Measurements from ENCODE around the gene GPBP1L1.
A peak's percentile ranks its signal among the peaks of the same experiment; 100 is the strongest.
"Not testable (repeated sequence)": the region's sequence is repeated elsewhere in the genome, so short reads cannot be mapped to it uniquely, and the experiment has no call there.

GPBP1L1 gene, protein sequence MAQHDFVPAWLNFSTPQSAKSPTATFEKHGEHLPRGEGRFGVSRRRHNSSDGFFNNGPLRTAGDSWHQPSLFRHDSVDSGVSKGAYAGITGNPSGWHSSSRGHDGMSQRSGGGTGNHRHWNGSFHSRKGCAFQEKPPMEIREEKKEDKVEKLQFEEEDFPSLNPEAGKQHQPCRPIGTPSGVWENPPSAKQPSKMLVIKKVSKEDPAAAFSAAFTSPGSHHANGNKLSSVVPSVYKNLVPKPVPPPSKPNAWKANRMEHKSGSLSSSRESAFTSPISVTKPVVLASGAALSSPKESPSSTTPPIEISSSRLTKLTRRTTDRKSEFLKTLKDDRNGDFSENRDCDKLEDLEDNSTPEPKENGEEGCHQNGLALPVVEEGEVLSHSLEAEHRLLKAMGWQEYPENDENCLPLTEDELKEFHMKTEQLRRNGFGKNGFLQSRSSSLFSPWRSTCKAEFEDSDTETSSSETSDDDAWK

GRCh38 chr1:45686288-45687013 is at the start of gene GPBP1L1:
TSS of gene GPBP1L1 (minus strand) at chr1:45686533. CDS start at chr1:45659087, 27,446 bp downstream.
- no peak for FAIRE-seq

DNA sequence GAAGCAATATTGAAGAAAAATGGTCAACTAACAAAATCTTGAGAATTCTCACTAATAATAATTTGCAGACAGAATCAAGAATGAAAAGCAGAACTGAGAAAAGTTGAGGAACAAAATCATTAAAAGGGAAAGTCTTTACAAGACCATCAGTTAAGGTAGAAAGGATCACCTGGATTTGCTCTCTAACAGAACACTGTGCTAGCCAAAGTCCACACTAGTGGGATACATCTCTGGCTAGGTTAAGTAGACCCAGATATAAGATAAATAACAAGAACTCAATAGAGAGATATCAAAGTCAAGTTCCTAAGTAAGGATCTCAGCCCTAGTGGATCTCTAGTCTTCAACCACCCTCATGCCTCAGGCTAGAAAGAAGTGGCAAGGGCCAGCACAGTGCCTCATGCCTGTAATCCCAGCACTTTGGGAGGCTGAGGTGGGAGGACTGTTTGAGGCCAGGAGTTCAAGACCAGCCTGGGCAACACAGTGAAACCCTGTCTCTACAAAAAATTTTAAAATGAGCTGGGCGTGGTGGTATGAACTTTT is 44.5 kb upstream of the GPBP1L1 start:
- FAIRE-seq, result no peak

DNA sequence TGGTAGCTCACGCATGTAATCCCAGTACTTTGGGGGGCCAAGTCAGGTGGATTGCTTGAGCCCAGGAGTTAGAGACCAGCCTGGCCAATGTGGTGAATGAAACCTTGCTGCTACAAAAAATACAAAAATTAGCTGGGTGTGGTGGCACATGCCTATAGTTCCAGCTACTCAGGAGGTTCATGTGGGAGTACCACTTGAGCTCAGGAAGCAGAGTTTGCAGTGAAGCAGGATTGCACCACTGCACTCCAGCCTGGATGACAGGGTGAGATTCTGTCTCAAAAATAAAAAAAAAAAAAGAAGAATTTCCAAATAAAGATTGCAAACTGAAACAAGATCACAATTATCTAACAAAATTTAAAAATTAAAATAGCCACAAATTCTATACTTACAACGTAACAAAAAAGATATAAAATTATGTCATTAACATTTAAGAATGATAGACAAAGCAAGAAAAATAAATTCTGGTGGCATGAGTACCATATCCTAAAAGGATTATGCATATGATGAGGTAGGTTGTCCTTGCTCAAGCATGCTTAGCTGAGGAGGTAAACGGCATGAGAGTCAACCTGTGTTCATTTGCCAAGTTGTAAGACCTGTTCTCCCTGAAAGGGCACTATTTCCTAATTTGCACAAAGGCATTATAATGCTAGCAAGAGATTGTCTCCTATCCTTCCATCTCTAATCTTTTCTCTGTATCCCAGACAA is 43.9 kb upstream of the GPBP1L1 start:
- no peak for FAIRE-seq

- FAIRE-seq, result not testable (repeated sequence)
Observed at GRCh38 chr1:45726007-45726406, 39.7 kb upstream of the GPBP1L1 start.

GRCh38 chr1:45723248-45723930 is 37.1 kb upstream of the GPBP1L1 start:
- FAIRE-seq, result no peak

- FAIRE-seq, result no peak
Observed at GRCh38 chr1:45722809-45723208, 36.5 kb upstream of the GPBP1L1 start.

- no peak for FAIRE-seq
Observed at GRCh38 chr1:45721207-45721606, 34.9 kb upstream of the GPBP1L1 start.

DNA sequence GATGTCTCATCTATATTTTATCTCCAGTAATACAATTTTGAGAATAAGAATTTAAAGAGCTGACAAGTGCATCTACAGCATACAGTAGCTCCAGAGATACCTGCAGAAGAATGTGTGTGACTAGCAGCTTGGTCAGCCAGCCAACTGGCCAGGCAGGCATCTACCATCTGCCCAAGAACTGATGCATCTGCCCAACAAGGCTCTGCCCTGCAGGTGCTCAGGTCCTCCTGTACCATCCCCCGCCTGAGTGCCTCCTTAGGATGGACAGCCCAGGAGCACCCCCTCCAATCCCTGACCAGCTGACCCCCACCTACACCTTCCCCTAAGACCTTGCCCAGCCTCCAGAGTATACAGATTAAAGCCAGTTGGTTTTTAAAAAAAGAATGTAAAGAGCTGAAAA is 32.0 kb upstream of the GPBP1L1 start:
- no peak for FAIRE-seq

DNA sequence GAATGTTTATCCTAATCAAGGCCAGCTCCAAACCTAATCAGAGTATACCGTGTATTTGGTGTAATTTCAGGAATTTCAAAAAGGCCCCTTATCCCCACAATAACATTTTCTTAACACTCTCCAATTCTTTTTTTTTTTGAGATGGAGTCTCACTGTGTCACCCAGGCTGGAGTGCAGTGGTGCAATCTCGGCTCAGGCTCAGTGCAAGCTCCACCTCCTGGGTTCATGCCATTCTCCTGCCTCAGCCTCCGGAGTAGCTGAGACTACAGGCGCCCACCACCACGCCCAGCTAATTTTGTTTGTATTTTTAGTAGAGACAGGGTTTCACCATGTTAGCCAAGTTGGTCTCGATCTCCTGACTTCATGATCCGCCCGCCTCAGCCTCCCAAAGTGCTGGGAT is 31.1 kb upstream of the GPBP1L1 start:
- FAIRE-seq, result not testable (repeated sequence)

GRCh38 chr1:45716700-45717099 is 30.4 kb upstream of the GPBP1L1 start:
- FAIRE-seq, result no peak

- no peak for FAIRE-seq
Observed at GRCh38 chr1:45713711-45714110, 27.4 kb upstream of the GPBP1L1 start.

DNA sequence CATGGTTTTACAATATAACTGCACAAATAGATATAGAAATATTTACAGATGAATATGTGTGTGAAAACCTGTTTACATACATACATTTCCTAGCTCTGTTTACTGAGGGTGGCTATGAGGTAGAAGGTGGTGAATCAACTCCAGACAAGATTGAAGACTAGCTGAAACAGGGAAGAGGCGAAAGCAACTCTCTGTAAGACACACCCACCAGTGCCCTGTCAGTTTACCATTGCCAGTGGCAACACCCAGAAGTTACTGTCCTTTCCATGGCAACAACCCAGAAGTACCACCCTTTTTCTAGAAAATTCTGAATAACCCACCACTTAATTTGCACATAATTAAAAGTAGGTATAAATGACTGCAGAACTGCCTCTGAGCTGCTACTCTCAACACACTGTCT is 18.3 kb upstream of the GPBP1L1 start:
- FAIRE-seq, result no peak

DNA sequence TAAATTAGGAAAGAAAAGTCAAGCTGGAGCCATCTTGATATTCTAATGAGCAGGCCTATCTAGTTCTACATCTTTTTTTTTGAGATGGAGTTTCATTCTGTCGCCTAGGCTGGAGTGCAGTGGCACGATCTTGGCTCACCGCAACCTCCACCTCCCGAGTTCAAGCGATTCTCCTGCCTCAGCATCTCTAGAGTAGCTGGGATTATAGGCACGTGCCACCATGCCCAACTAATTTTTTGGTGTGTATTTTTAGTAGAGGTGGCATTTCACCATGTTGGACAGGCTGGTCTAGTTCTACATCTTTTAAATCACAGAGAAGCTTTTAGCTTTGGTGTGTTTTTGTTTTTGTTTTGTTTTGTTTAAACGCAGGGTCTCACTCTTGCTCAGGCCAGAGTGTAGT is 8.5 kb upstream of the GPBP1L1 start:
- no peak for FAIRE-seq

- not testable (repeated sequence) for FAIRE-seq
Observed at GRCh38 chr1:45693811-45694210, 7.5 kb upstream of the GPBP1L1 start.

GRCh38 chr1:45687754-45688740 is 1.7 kb upstream of the GPBP1L1 start, which contains the start of gene TMEM69:
TSS of gene TMEM69 (plus strand) at chr1:45688181. CDS start at chr1:45691069, 2,888 bp downstream.
- no peak for FAIRE-seq

DNA sequence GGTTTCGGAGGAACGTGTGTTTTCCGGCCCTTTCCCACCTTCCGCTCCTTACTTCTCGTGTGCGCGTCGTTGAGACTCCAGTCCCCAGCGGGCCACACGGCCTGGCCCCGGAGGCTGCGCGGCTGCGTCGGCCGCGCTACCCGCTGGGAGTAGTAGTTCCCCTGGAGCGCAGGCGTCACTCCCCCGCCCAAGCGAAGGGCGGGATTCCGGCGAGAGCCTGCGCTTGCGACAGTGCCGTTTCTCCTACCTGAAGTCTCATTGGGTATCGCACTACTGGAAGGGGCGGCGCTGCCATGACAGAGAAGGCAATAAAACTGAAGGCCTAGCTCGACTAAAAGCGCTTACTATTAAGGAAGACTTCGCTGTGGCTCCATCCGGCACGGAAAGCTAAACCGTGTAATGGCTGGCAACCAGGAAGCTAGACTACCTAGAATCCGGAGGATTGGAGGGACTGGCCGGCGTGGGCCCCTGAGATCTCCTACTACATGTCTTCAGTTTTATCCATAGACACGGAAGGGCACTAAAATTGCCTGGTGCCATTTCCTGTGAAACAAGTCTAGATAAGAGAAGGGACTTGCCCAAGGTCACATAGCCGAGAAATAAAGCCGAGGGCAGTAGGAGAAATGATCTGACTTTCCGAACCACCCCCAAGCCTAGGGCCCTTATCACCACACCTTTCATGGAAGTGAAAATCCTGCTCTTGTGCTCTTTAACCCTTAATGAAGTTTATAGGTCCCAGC is 851 bp upstream of the GPBP1L1 start:
- peak; percentile 88 for FAIRE-seq

DNA sequence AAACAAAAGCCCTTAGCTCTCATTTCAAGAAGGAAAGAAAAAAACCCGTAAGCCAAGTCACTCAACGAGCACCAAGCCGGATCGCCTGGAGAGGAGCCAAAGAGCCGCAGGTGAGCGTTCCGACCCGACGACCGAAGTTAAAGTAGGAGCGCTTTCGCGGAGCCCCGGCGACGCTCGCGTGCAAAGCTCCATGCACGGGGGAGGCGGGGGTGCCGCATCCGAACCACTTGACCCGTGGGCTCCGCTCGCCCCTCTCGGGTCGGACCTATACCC is 382 bp downstream of the GPBP1L1 start:
- no peak for FAIRE-seq

DNA sequence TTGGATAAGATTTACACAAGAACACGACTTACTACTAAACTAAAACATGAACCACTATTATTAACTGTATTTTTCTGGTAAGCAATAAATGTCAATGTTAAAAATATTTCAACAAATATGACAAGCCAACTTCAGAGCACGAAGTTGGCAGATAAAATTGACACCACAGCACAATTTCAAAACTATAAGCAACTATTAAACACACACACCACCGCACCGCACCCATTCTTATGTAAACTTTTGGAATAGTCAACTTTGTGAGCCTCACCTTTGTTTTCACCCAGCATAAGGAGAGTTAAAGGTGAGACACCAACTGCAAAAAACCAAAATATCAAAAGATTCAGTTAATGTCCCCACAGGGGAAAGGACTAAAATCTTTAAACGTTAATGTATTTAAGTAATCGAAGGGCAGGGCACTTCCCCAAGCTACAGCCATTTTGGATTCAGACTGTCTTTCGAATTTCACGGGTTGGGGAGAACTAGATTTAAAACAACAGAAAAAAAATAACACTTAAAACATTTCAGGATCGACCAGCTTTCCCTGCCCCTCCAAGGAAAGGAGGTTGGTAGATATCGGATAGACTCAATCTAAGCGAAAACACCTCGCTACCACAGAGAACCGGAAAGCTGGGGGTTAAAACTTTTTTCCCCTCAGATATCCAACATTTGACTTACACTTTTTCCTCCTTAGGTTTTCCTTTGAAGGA is 872 bp downstream of the GPBP1L1 start:
- no peak for FAIRE-seq

DNA sequence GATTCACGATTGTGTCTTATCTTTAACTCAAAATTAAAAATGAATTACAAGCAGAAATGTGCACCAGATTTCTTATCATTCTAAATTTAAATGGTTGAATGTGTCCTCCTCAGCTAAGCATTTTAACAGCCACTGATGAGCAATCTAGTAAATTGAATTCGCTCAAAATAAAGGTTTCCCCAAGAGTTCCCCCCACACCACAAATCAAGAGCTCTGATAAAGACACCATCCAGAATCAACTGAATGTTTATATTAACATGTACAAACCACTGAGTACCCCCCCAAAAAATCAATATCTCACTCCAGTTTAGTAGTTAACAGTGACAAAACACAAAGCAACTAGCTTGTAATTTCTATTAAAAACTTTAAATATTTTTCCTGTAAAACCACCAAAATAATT is 1.9 kb downstream of the GPBP1L1 start:
- no peak for FAIRE-seq

DNA sequence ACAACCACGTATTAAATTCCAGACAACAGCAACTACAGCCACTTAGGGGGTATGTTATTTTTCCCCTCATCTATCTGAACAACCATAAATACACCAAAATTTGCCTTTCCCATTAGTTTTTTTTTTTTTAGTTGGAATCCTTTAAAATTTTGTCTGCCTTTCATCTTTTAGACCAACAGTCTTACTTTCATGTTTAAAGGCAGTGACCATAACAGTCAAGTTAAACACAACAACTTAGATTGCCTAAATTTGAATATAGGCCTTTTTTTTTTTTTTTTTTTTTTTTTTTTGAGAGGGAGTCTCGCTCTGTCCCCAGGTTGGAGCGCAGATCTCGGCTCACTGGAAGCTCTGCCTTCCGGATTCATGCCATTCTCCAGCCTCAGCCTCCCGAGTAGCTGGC is 3.4 kb downstream of the GPBP1L1 start:
- no peak for FAIRE-seq

All from TTC549 (cell line).